MM.1S (cell line): ENCODE results near the gene RASSF3.

Experiments used
- DNase-seq: peaks from one replicate; pipeline ENCODE4 v3.0.0-alpha.2; 2015
- H2AFZ ChIP-seq: fragments of 300-600 bp; sonication (generic); 2 replicates; pipeline ENCODE4 v1.6.0; 2016; ENCODE audit warnings: antibody characterized with exemption, low read length
- H3F3A ChIP-seq: fragments of 300-600 bp; sonication (generic); 2 replicates; pipeline ENCODE4 v1.6.1; 2016; ENCODE audit warnings: mild to moderate bottlenecking, antibody characterized with exemption, low read length, moderate library complexity, mixed read lengths; ENCODE audit not compliant: insufficient read depth
- H3K27ac ChIP-seq: fragments of 300-600 bp; sonication (generic); 2 replicates; pipeline ENCODE4 v1.5.1; 2016; ENCODE audit warnings: mild to moderate bottlenecking, low read length
- H3K27me3 ChIP-seq: fragments of 300-600 bp; sonication (generic); replicated peaks from 2 replicates; pipeline ENCODE4 v1.6.0; 2016; ENCODE audit warnings: low read length; ENCODE audit not compliant: insufficient read depth
- H3K36me3 ChIP-seq: fragments of 300-600 bp; sonication (generic); replicated peaks from 2 replicates; pipeline ENCODE4 v1.6.1; 2016; ENCODE audit warnings: mild to moderate bottlenecking, low read length, mixed read lengths; ENCODE audit not compliant: insufficient read depth
- H3K4me1 ChIP-seq: fragments of 300-600 bp; sonication (generic); 2 replicates; pipeline ENCODE4 v1.6.1; 2016; ENCODE audit warnings: low read length, mixed read lengths
- H3K4me2 ChIP-seq: fragments of 300-600 bp; sonication (generic); 2 replicates; pipeline ENCODE4 v1.6.0; 2016; ENCODE audit warnings: low read depth, low read length
- H3K4me3 ChIP-seq: fragments of 300-600 bp; sonication (generic); 2 replicates; pipeline ENCODE4 v1.5.1; 2016; ENCODE audit warnings: low read length, mixed read lengths
- H3K79me2 ChIP-seq: fragments of 300-600 bp; sonication (generic); 2 replicates; pipeline ENCODE4 v1.6.1; 2016; ENCODE audit warnings: mixed run types, low read length, mixed read lengths
- H3K9ac ChIP-seq: fragments of 300-600 bp; sonication (generic); 2 replicates; pipeline ENCODE4 v1.6.1; 2016; ENCODE audit warnings: low read length, mixed read lengths
- H3K9me2 ChIP-seq: fragments of 300-600 bp; sonication (generic); replicated peaks from 2 replicates; pipeline ENCODE4 v1.6.1; 2016; ENCODE audit warnings: mild to moderate bottlenecking, low read length, mixed read lengths; ENCODE audit not compliant: insufficient read depth
- H3K9me3 ChIP-seq: fragments of 300-600 bp; sonication (generic); replicated peaks from 2 replicates; pipeline ENCODE4 v1.6.1; 2016; ENCODE audit warnings: mild to moderate bottlenecking, low read length, mixed read lengths; ENCODE audit not compliant: insufficient read depth
- H4K20me1 ChIP-seq: fragments of 300-600 bp; sonication (generic); 2 replicates; pipeline ENCODE4 v1.6.1; 2016; ENCODE audit warnings: mild to moderate bottlenecking, low read length, moderate library complexity, mixed read lengths; ENCODE audit not compliant: insufficient read depth
- EZH2 ChIP-seq: fragments of 300-600 bp; sonication (generic); optimal IDR thresholded peaks from 2 replicates; pipeline ENCODE3; 2017; ENCODE audit warnings: low read depth, mild to moderate bottlenecking, antibody characterized with exemption, low read length, mixed read lengths
- EZH2phosphoT487 ChIP-seq: fragments of 300-600 bp; sonication (generic); IDR thresholded peaks from 2 replicates; pipeline ENCODE4 v1.6.1; 2018; ENCODE audit warnings: antibody characterized with exemption, low read length
- TF ChIP-seq, protein P1 (sequence below): fragments of 300-600 bp; sonication (generic); IDR thresholded peaks from 2 replicates; pipeline ENCODE4 v1.5.1; 2016; ENCODE audit warnings: antibody characterized with exemption, low read length, mixed read lengths

The RASSF3 gene

DNA sequence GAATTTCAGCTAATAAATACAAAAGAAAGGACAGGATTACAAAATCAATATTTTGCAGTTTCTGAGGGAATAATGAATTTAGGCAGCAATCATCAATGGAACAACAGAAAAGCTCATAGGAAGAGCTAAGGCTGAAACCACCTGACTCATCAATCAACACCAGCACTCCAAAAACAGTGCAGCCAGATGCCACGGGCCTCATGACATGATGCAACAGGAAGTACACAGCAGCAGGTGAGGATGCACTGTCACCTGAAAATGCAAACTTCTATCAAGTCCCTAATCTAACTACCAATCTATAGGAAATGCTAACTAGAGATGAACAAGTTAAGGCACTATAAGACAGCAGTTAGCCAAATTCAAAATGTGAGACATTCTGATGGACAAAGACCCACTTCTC lies 127.2 kb downstream of the RASSF3 start:
- peak; percentile 83 for DNase-seq
- TF ChIP-seq EZH2, result no peak
- TF ChIP-seq, protein P1, sequence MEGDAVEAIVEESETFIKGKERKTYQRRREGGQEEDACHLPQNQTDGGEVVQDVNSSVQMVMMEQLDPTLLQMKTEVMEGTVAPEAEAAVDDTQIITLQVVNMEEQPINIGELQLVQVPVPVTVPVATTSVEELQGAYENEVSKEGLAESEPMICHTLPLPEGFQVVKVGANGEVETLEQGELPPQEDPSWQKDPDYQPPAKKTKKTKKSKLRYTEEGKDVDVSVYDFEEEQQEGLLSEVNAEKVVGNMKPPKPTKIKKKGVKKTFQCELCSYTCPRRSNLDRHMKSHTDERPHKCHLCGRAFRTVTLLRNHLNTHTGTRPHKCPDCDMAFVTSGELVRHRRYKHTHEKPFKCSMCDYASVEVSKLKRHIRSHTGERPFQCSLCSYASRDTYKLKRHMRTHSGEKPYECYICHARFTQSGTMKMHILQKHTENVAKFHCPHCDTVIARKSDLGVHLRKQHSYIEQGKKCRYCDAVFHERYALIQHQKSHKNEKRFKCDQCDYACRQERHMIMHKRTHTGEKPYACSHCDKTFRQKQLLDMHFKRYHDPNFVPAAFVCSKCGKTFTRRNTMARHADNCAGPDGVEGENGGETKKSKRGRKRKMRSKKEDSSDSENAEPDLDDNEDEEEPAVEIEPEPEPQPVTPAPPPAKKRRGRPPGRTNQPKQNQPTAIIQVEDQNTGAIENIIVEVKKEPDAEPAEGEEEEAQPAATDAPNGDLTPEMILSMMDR, result no peak
- TF ChIP-seq EZH2phosphoT487, result no peak
- Histone ChIP-seq H3K4me2 (peak overlapping the region; percentile 31; the same call in 1 of the 2 replicates), H3K4me1 (peaks cover 29% of the 10 kb centered on the region), H3K4me3 (no peak overlapping the region), H3K9me3 (no peaks in the 10 kb centered on the region), H3K9me2 (no peaks in the 10 kb centered on the region), H3F3A (peaks cover 4% of the 10 kb centered on the region; the same call in 1 of the 2 replicates), H3K36me3 (peaks cover 11% of the 10 kb centered on the region; the same call in 1 of the 2 replicates), H3K79me2 (no peaks in the 10 kb centered on the region), H2AFZ (peak overlapping the region; percentile 45; the same call in 1 of the 2 replicates), H3K27ac (peak overlapping the region; percentile 62; the same call in 1 of the 2 replicates), H4K20me1 (no peaks in the 10 kb centered on the region), H3K27me3 (no peaks in the 10 kb centered on the region), H3K9ac (no peak overlapping the region)

DNA sequence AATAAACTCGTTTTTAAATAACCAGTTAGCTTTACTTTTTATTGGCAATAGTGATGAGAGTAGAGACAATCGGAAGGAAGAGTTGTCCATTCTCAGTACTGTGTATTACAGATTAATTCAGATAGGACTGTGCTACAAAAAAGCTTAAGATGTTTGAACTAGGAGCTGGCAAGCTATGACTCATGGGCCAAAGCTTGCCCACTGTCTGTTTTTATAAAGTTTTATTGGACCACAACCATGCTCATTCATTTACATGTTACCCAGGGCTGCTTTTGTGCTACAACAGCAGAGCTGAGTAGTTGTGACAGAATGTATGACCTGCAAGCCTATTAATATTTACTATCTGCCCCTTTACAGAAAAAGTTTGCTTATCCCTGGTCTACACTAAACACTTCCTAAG lies 129.5 kb downstream of the RASSF3 start:
- Histone ChIP-seq H3F3A (peaks cover 6% of the 10 kb centered on the region; the same call in 1 of the 2 replicates), H4K20me1 (no peaks in the 10 kb centered on the region), H3K36me3 (peaks cover 20% of the 10 kb centered on the region; the same call in 1 of the 2 replicates), H3K4me2 (no peak overlapping the region), H3K79me2 (no peaks in the 10 kb centered on the region), H3K27ac (no peak overlapping the region), H3K27me3 (no peaks in the 10 kb centered on the region), H3K9ac (no peak overlapping the region), H2AFZ (no peak overlapping the region), H3K9me2 (no peaks in the 10 kb centered on the region), H3K9me3 (no peaks in the 10 kb centered on the region), H3K4me3 (no peak overlapping the region), H3K4me1 (peaks cover 34% of the 10 kb centered on the region)
- TF ChIP-seq EZH2 (no peak), EZH2phosphoT487 (no peak)
- TF ChIP-seq, protein P1, result no peak
- no peak for DNase-seq

DNA sequence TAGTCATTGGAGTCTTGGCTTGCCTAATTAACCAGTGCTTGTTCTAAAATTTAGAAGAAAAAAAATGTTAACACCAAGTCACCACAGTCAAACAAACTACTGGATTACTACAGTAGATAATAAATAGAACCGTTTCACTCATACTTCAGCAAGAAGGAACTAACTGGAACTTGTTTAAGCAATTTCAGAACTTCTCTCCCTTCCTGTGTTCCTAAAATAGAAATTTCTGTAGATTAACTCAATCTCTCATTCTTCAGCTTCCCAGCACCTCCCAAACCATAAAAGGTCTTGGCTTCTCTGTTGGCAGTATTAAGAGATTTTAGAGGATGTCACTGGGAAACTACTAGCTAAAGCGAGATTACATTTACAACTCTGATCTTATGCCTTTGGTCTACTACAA lies 130.4 kb downstream of the RASSF3 start:
- TF ChIP-seq EZH2, result no peak
- TF ChIP-seq, protein P1, result no peak
- Histone ChIP-seq H3K27ac (no peak overlapping the region), H3K79me2 (0 out of 2 replicates have a peak, but pooled peaks cover 2% of the 10 kb centered on the region), H3K9me2 (no peaks in the 10 kb centered on the region), H3K36me3 (peaks cover 20% of the 10 kb centered on the region; the same call in 1 of the 2 replicates), H3K4me1 (peaks cover 33% of the 10 kb centered on the region), H3F3A (peaks cover 7% of the 10 kb centered on the region; the same call in 1 of the 2 replicates), H4K20me1 (no peaks in the 10 kb centered on the region; the same call in 1 of the 2 replicates), H3K4me3 (no peak overlapping the region), H3K9me3 (no peaks in the 10 kb centered on the region), H3K4me2 (no peak overlapping the region), H3K27me3 (no peaks in the 10 kb centered on the region), H3K9ac (no peak overlapping the region), H2AFZ (no peak overlapping the region)
- DNase-seq, result no peak
